HG02973 (cell line): ENCODE data around the gene POR.
"Not testable (repeated sequence)": the region's sequence is repeated elsewhere in the genome, so short reads cannot be mapped to it uniquely, and the experiment has no call there.

Source experiments
- ATAC-seq: cut with Tn5 transposase; IDR thresholded peaks from one replicate; pipeline ENCODE4 v1.9.1; 2021; ENCODE audit warnings: moderate library complexity; ENCODE audit not compliant: unreplicated experiment

The POR gene

GRCh38 chr7:75884476-75884875 lies 30.5 kb upstream of the POR start:
- ATAC-seq = no peak

- ATAC-seq = no peak
Measured at GRCh38 chr7:75885036-75885435, 29.9 kb upstream of the POR start.

DNA sequence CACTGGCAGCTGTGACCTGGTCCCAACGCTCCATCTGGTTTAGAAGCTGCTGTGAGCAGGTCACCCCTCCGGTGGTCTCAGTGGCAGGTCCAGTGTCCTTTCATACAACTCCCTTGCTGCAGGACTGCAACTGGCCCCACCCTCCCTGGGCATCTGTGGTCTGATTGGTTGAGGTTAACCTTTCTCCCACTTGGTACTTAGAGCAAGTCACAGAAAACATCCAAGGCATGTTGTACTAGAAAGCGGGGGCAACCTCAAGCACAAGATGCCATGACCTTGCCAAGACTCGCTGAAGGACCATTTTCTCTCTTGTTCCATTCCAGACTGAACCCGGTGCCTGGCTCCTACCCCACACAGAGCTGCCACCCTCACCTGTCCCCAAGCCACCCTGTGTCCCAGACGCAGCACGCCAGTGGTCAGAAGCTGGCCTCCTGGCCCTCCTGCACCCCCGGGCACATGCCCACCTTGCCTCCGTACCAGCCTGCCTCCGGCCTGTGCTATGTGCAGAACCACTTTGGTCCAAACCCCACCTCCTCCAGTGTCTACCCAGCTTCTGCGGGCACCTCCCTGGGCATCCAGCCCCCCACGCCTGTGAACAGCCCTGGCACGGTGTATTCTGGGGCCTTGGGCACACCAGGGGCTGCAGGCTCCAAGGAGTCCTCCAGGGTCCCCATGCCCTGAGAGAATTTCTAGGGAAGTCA lies 27.1 kb upstream of the POR start:
- ATAC-seq = no peak

DNA sequence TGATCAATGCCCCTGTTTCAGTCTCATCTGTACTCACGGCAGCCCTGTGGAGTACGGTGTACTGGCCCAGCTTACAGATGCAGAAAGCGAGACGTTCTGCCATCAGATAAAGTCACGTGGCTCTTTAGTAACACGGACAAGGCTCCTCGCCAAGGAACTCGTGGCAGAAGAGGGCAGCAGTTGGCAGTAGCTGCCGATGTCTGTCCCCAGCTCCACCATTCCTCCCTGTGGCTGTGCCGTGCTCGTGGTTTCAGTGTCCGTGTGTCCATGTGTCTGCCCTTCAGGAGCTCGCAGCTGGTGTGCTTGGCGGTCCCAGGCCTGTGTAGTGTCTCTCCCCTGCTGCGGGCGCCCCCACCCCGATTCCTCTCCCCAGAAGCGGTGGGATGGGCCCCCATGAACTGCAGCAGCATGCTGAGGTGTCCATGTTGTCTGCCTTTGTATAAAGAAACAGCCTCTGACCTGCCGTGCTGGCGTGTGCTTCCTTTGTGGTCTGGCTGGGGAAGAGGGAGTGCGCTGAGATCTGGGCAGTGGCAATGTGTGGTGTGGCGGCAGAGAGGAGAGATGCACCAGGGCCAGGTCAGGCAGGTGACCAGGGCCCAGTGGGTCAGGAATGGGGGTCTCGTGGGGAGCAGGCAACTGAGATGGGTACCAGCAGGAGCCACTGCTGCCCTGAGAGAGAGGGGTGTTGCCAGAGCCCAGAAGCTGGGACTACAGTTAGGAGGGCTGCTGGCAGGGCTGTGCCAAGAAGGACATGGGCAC lies 26.3 kb upstream of the POR start:
- no peak for ATAC-seq

DNA sequence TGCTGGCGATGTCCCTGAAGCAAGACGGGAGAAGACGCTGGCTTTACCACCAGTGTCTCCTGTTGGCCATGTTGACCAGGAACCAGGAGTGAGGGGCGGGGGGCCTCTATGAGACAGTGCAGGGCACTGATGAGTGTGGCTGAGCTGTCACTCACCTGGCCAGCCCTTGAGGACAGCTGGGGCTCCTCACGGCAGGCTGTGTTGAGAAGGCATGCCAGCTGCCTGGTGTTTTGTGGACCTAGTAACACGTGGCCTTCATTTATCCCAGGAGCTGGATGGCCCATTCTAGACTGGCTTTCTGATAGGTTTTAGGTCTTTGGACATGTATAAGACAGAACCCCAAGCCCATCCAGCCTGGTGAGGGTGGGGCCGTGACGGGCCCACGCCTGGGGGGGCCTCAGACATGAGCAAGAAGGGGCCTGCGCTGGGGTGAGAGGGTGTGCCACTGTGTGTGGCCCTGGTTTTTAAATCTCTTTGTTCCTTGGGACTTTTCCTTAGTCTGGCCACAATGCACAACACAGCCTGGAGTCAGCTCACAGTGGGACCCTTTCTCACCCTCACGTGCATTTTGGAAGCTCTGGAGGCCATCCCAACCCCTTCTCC lies 25.6 kb upstream of the POR start:
- ATAC-seq = no peak

DNA sequence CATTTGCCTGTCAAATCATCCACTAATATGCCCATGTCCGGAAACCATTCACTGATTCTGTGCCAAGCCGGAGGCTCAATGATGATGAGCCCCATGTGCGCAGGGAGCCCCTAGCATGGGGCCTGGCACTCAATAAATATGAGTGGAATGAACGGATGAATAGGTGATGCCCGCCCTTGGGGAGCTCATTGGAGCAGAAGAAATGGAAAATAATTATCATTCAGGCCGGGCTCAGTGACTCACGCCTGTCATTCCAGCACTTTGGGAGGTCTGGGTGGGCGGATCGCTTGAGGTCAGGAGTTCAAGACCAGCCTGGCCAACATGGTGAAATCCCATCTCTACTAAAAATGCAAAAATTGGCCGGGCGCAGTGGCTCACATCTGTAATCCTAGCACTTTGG lies 25.1 kb upstream of the POR start:
- ATAC-seq = no peak

DNA sequence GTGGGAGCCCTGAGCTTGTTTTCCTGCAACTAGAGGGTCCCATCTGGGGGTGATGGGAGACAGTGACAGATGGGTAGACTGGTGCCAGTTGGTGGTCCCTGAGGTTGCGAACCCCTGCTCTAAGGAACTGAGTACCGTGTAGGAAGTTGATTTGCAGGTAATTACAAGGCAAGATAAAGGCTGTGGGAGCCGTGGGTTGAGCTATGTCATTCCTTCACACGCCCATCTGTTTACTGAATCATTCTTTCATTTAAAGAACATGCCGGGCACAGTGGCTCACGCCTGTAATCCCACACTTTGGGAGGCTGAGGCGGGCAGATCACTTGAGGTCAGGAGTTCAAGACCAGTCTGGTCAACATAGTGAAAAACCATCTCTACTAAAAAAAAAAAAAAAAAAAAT lies 23.7 kb upstream of the POR start:
- not testable (repeated sequence) for ATAC-seq

GRCh38 chr7:75891815-75892411 lies 23.0 kb upstream of the POR start:
- ATAC-seq = no peak

DNA sequence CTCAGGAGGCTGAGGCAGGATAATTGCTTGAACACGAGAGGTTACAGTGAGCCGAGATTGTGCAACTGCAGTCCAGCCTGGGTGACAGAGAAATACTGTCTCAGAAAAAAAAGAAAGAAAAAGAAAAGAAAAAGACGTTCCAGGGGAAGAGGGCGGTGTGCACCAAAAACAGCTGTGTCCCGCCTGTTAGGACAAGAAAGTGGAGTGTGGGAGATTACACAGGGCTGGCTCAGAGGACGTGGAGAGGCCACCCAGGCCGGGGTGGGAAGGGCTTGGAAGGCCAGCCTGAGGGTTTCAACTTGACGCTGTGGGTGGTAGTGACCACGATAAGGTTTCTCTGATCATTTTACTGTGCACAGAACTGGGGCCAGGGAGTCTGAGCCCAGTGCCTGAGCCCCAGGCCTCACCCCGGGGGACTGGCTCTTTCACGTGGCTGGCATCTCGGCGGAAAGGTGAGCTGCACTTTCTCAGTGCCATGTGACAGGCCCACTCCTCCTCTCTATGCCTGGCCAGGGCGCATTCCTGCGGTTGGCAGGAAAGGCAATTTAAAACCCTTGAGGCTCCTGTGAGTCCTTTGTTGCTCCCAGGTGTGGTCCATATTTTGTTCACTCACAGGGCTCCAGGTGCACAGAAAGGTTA lies 22.2 kb upstream of the POR start:
- ATAC-seq = no peak

GRCh38 chr7:75896803-75897327 lies 18.1 kb upstream of the POR start:
- no peak for ATAC-seq

DNA sequence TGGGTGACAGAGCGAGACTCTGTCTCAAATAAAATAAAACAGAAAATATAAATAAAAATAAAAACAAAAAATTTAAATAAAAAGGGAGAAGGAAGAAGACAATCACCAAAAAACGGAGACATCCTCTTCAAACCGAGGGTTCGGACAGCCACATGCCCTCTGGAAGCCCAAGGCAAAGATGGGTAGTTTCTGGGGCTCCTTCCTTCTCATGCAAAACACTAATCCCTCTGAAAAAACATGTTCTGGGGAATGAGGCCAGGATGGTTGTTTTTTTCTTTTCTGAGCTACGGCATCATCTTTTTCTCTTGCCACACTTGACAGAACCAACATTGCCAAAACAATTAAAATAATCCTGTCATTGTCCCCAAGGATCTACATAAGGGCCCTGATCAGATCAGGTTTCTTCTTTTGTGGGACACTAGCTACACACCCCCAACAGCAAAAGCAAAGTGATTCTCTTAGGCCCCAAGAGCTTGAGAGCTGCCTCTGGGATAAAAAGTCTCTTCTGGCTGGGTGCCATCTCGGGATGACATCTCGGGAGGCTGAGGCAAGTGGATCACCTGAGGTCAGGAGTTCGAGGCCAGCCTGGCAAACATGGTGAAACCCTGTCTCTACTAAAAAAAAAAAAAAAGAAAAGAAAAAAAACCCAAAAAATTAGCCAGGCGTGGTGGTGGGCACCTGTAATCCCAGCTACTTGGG lies 14.2 kb upstream of the POR start:
- ATAC-seq = no peak

DNA sequence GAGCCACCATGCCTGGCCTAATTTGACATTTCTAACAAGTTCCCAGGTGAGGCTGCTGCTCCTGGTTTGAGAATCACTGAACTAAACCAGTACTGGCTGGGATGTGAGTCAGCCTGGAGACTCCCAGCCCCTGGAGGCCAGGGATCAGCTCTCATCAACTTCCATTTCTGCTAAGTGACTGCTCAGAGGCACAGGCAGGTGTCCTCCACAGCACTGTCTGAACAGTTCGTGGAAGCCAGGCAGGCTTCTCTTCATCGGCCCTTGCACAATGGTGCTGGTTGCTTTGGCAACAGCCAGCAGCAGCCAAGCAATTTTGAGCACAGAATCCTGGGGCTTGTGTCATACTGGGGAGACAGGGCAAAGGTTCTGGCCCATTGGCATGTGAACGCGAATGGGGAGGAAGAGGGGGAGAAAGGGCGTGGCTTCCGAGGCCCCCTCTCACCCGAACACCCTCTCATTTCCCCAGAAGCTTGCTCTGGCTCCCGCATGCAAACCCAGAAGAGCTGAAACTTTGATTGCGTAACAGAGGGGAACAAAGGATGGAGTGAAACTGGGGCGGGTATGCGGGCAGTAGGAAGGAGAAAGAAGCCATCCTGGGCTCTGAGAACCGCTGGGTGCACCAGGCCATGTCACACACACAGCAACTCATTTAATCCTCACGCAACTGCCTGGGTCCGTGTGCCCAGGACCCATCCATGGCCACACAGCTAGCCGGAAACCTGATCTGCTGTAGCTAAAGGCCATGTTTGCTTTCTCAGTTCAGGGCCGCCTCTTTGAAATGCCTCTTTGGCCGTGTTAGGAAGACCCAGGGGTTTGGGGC lies 9.0 kb upstream of the POR start:
- ATAC-seq = no peak

DNA sequence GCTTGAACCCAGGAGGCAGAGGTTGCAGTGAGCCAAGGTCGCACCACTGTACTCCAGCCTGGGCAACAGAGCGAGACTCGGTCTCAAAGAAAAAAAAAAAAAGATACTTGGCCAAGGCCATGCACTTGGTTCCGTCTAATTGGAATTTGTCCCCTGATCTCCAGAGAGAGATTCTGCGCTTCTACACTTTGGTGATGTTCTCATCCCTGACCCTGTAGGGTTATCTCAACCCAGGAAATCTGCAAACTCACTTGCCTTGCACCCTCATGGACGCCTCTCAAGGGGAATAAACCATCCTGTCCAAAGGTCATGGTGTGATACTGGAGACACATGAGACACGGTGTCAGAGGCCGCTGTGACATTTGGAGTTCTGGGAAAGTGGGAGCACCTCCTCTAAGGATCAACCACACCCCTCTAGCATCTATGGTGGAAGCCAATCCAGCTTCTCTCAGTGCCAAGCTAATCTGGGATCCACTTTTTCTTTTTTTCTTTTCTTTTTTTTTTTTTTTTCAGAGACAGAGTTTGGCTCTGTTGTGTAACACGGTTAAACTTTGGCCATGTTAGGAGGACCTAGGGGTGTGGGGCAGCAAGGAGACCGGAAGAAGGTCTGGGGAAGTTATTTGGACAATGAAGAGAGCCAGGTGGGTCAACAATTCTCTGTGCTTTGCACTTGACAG lies 7.8 kb upstream of the POR start:
- ATAC-seq = no peak

- ATAC-seq = not testable (repeated sequence)
Measured at GRCh38 chr7:75907668-75908039, 7.3 kb upstream of the POR start.

DNA sequence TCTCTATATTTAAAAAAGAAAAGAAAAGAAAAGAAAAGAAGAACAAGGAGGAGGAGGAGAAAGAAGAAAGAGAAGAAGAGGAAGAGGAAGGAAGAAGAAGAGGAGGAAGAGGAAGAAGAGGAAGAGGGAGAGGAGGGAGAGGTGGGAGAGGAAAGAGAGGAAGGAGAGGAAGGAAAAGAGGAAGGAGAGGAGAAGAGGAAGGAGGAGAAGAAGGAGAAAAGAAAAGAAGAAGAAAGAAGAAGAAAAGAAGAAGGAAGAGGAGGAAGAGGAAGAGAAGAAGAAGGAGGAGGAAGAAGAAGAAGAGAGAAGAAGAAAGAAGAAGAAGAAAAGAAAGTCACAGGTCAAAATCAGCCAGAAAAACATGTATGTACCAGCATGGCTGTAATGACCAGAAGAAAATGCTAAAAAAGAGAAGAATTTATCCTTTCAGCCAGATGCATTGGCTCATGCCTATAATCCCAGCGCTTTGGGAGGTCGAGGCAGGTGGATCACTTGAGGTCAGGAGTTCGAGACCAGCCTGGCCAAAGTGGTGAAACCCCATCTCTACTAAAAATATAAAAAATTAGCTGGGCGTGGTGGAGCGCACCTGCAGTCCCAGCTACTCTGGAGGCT lies 5.3 kb upstream of the POR start:
- ATAC-seq = no peak

GRCh38 chr7:75911186-75911585 lies 3.8 kb upstream of the POR start:
- ATAC-seq = not testable (repeated sequence)

- ATAC-seq = no peak
Measured at GRCh38 chr7:75913437-75913836, 1.5 kb upstream of the POR start.

DNA sequence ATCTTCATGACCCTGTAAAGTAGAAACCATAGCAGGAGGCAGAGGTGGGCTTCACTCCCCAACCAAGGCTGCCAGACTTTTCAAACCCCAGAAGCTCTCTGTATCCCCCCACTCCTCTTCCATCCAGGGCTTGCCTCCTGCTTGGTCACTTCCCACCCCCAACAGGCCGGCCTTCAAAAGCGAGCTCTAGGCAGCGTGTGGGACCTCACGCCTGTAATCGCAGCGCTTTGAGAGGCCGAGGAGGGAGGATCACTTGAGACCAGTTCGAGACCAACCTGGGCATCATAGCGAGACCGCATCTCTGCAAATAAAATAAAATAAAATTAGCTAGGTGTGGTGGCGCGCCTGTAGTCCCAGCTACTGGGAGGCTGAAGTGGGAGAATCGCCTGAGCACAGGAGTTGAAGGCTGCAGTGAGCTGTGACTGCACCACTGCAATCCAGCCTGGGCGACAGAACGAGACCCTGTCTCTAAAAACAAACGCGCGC lies 743 bp upstream of the POR start:
- ATAC-seq = no peak
